GM18867 (cell line): ENCODE results near the gene ELAPOR1.

Experiments used
- ATAC-seq: cut with Tn5 transposase; IDR thresholded peaks from one replicate; pipeline ENCODE4 v1.9.1; 2021; ENCODE audit warnings: mild to moderate bottlenecking, moderate library complexity; ENCODE audit not compliant: unreplicated experiment

The ELAPOR1 gene, protein sequence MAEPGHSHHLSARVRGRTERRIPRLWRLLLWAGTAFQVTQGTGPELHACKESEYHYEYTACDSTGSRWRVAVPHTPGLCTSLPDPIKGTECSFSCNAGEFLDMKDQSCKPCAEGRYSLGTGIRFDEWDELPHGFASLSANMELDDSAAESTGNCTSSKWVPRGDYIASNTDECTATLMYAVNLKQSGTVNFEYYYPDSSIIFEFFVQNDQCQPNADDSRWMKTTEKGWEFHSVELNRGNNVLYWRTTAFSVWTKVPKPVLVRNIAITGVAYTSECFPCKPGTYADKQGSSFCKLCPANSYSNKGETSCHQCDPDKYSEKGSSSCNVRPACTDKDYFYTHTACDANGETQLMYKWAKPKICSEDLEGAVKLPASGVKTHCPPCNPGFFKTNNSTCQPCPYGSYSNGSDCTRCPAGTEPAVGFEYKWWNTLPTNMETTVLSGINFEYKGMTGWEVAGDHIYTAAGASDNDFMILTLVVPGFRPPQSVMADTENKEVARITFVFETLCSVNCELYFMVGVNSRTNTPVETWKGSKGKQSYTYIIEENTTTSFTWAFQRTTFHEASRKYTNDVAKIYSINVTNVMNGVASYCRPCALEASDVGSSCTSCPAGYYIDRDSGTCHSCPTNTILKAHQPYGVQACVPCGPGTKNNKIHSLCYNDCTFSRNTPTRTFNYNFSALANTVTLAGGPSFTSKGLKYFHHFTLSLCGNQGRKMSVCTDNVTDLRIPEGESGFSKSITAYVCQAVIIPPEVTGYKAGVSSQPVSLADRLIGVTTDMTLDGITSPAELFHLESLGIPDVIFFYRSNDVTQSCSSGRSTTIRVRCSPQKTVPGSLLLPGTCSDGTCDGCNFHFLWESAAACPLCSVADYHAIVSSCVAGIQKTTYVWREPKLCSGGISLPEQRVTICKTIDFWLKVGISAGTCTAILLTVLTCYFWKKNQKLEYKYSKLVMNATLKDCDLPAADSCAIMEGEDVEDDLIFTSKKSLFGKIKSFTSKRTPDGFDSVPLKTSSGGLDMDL

DNA sequence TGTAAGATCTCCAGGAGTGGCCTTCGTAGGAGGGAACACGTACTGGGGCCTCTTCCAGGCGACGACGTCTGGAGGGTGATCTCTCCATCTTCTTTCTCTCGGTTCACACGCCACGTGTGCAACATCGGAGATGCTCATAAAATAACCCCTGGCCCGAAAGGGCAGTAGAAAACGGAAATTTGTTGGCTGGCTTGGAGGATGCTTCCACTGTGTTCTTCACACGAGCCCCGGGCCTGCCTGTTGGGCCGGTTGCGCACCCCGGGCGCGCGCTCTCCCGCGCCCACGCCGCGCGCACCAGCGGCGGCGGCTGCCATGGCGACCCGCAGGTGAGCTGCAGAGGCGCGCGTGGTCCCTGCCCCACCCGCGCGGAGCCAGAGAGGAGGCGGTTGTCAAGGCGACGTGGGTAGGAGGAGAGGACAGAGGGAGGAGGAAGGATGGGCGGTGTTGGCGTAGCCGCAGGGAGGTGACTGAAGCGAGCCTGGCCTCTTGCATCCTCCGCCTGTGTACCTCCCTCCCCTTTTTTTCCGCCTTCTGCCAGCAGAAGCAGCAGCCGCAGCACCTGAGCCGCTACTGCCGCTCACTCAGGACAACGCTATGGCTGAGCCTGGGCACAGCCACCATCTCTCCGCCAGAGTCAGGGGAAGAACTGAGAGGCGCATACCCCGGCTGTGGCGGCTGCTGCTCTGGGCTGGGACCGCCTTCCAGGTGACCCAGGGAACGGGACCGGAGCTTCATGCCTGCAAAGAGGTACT is at the start of gene ELAPOR1:
Gene ELAPOR1 (plus strand): TSS at position 526 of the 752 bp plus-strand sequence. CDS start 69 bp downstream, at position 595.
- ATAC-seq = peak; percentile 74

DNA sequence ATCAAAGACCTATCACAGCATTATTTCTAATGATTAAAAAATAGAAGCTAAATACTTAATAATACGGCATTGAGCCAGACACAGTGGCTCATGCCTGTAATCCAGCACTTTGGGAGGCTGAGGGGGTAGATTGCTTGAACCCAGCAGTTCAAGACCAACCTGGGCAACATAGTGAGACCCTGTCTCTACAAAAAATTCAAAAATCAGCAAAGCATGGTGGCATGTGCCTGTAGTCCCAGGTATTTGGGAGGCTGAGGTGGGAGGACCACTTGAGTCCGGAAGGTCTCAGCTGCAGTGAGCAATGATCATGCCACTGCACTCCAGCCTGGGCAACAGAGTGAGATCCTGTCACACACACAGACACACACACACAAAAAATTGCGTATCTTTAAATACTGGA is 48.8 kb upstream of the ELAPOR1 start:
- ATAC-seq = no peak

GRCh38 chr1:109067883-109068282 is 46.0 kb upstream of the ELAPOR1 start:
- no peak for ATAC-seq

DNA sequence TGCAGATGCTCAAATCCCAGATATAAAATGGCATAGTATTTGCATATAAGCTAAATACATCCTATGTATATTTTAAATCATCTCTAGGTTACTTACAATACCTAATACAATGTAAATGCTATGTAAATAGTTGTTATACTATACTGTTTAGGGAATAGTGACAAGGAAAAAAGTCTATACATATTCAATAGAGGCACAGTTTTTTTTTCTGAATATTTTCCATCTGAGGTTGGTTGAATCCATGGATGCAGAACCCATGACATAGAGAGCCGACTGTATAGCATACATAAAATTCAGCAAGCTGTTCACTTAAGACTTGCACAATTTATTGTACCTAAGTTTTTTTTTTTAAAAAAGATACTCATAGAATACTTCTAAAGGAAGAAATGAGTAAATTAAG is 44.6 kb upstream of the ELAPOR1 start:
- no peak for ATAC-seq

GRCh38 chr1:109075531-109076490 is 38.1 kb upstream of the ELAPOR1 start, which contains the start of gene TAF13:
Gene TAF13 (minus strand): TSS chr1:109076003. CDS start chr1:109075947, 56 bp downstream.
- peak; percentile 100 for ATAC-seq

DNA sequence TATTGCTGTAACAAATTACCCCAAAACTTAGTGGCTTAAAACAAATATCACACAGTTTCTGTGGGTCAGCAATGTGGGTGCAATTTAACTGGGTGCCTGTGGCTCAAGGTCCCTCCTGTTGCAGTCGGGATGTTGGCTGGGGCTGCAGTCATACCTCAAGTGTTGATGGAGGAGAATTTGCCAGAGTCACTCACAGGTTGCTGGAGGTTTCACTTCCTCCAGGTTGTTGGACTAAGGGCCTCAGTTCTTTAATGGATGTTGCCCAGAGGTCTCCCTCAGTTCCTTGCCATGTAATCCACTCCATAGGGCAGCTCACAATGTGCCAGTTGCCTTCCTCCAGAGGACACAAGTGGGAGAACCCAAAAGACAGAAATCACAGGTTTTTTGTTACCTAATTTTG is 35.6 kb upstream of the ELAPOR1 start:
- no peak for ATAC-seq

- ATAC-seq = no peak
Observed at GRCh38 chr1:109079240-109079622, 34.7 kb upstream of the ELAPOR1 start.

GRCh38 chr1:109080441-109081082 is 33.4 kb upstream of the ELAPOR1 start:
- no peak for ATAC-seq

DNA sequence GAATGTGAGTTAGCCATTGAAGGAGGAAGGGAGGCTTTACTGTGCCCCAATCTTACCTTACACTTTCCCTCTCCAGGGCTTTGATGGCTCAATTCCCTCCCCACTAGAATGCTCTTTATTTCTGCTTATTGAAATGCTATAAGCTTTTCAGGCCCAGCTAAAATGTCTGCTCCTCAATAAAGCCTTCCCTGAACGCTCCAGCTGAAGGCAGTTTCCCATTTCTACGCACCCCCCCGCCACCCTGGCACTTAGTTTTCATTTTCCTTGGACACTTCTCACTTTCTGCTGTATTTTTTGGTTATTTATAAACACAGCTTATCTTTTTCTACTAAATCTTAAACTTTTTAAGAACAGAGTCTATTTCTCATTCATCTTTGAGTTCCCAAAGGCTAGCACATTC is 30.4 kb upstream of the ELAPOR1 start:
- no peak for ATAC-seq

- ATAC-seq = no peak
Observed at GRCh38 chr1:109083923-109084322, 30.0 kb upstream of the ELAPOR1 start.

- ATAC-seq = no peak
Observed at GRCh38 chr1:109084563-109085517, 29.1 kb upstream of the ELAPOR1 start.

DNA sequence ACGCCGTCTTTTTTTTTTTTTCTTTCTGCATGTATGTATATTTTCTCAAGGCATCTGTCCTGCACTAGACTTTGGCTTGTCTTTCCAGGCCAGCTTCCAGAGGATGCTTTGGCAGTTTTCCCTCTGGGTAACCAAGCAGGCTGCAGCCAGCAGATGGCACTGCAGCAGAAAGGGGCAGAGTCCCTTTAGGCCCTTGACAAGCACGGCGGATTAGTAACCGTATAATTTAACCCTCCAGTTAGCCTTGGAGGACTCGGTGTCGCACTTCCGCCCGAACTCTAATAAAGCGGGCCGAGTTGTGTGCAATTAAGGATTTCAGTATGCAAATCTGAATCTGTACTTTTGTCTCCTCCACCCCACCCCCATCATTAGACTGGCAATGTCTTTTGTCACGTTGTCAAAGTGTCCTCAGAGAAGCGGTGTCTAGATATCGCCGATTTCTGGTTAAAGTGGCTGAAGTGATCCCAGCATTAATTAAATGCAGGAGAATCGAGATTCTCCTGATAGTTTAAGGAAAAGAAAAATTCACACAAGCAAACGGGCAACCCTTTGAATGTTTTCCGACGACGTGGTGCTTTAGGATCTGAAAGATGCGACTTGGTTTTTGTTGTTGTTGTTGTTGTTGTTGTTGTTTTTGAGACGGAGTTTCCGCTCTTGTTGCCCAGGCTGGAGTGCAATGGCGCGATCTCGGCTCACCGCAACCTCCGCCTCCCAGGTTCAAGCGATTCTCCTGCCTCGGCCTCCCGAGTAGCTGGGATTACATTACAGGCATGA is 24.5 kb upstream of the ELAPOR1 start:
- ATAC-seq = peak; percentile 25

DNA sequence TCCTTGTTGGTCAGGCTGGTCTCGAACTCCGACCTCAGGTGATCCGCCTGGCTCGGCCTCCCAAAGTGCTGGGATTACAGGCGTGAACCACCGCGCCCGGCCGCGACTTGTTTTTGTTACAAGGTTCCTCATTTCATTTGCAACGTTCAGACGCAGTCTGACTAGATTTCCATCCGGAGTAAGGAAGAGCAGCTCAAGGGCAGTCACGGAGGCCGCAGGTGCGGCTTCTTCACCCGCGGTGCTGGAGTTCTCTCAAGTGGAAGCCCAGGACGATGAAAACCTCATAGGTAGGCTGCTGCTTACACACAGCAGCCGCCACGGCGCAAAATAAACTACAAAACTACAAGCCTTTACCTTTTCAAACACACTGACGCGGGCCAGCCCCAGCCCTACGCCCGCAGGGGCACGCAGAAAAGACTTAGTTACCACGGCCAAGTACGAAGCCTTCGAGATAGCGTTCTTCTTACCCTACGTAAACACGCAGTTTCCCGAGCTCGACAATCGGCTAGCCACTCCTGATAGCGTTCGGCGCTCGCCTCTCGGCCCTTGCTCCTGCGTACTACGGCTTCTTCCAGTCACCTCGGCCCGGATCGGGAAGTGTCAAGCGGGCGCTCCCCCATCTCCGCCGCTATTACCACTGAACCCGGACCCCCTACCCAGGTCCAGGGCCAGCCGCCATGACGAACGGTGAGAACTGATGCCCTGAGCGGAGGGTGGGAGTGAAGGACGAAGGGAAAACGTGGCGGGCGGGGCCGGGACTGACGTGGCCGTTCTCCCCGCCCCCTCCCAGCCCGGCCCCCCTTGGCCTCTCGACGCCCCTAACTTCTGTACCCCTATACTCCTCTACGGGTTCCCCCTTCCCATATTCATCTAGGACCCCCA is 23.5 kb upstream of the ELAPOR1 start, which contains the start of gene TMEM167B:
Gene TMEM167B (plus strand): TSS at position 569 of the 882 bp plus-strand sequence. CDS start 109 bp downstream, at position 678.
- ATAC-seq = peak; percentile 89

DNA sequence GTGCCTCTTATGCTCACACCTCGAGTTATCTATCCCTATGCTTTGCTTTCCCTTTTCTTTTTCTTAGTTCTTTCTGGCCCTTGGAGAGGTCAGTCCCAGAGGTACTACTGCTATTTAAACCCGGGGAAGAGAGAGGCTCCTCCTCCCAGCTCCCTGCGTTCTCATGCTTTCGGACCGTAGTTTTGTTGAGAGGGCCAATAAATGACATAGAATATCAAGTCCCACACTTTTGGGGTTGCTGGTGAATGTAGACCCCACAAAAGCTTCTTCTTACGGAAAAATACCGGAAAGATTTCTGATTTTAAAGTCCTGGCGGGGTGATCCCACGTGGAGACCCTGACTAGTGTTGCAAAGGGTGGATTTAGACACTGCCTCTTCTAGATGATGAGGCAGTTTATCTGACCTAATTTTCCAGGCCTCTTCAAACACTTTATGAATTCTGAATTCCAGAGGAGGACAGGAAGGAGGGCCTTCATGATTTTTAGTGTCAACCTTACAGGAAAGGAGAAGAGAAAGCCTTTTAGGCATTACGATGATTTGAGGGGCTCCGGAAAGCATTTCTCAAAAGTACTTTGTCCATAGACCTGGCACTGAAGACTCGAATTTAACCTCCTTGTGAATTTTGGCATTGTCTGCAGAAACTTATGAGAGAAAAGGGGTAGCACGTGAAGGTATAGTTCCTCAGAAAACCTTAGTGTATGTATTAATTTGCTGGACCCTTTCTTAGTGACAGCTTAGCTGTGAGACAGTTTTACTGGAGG is 22.7 kb upstream of the ELAPOR1 start:
- peak; percentile 40 for ATAC-seq

DNA sequence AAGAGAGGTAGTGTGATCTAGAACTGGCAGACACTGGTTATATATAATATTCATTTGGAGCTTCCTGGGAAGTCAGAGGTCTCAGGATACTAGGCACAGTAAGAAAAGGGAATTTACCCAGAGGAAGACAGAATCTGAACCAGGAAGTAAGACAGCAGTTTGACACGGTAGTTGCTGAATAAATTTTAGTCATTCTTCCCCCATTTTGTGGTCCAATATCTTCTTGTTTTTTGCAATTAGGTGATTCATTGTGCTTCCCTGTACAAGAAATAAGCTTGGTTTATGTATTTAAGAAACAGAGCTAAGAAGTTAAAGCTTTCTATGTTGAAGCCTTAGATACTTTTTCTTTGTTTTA is 22.1 kb upstream of the ELAPOR1 start:
- ATAC-seq = no peak
